Body of pancreas (tissue), 4 donors: ENCODE results near the gene RREB1.

Source experiments
- CTCF ChIP-seq, 7 experiments: fragments of 450-650 bp in 4 of 7; fragments of 200-600 bp in 3 of 7; sonication (generic) in 3 of 7; IDR thresholded peaks; one replicate each; pipeline ENCODE4 v1.5.1; 2016 to 2019; ENCODE audit warnings: antibody characterized with exemption in 7 of 7
- POLR2A ChIP-seq, 3 donors: fragments of 450-650 bp; IDR thresholded peaks; one replicate each; pipeline ENCODE4 v1.6.1; 2016; ENCODE audit warnings: antibody characterized with exemption in 3 of 3, mild to moderate bottlenecking in 2 of 3

GRCh38 chr6:7267466-7268091, 159.8 kb downstream of the RREB1 start:
- TF ChIP-seq CTCF (IDR thresholded peaks at IDR 0.05) (no peak), POLR2A (IDR thresholded peaks at IDR 0.05) (no peak)
